ENCODE results near the gene RBM20. TPM values are rescaled to one million over a fixed set of nuclear protein-coding genes. Genes with fewer than 3 reads are reported as not detected.

The RBM20 gene
- total and polyA plus RNA-seq, 10 of the 15 experiments (the other 5 are each of a cell fraction or from before 2014, with no cell fraction given), result 0.04 to 0.26 (median 0.15) TPM

- no peak for TF ChIP-seq SRF (IDR thresholded peaks at IDR 0.05; ENCODE audit: low read depth in 2 of 2, low read length in 2 of 2)
- peak in 1 of 2 experiments; percentile 51; a peak in 1 of 4 replicates for TF ChIP-seq ETV6 (conservative IDR thresholded peaks at IDR 0.05 in 1 of 2, IDR thresholded peaks at IDR 0.05 in 1 of 2; ENCODE audit: borderline replicate concordance in 1 of 2, low read depth in 1 of 2)
- no peak for TF ChIP-seq SIX5 (IDR thresholded peaks at IDR 0.05; ENCODE audit: low read depth, low read length, severe bottlenecking)
- TF ChIP-seq ZNF217 (IDR thresholded peaks at IDR 0.05), result peak; percentile 98
- TF ChIP-seq IRF3 (IDR thresholded peaks at IDR 0.05), result no peak
- TF ChIP-seq ATF7 (IDR thresholded peaks at IDR 0.05; ENCODE audit: low read depth), result peak; percentile 56
- peak; percentile 68; the same call in 1 of the 2 replicates for TF ChIP-seq DPF2 (IDR thresholded peaks at IDR 0.05)
- TF ChIP-seq PKNOX1 (IDR thresholded peaks at IDR 0.05), result peak; percentile 94
- peak in 1 of 2 experiments; percentile 7; a peak in 1 of 4 replicates for TF ChIP-seq EP300 (IDR thresholded peaks at IDR 0.05; ENCODE audit: borderline replicate concordance in 1 of 2, control insufficient read depth in 1 of 2, low read depth in 2 of 2, low read length in 2 of 2)
- TF ChIP-seq KDM1A (IDR thresholded peaks at IDR 0.05; ENCODE audit: borderline replicate concordance), result 0 out of 2 replicates have a peak, but pooled peaks have one; percentile 68
- peak in 1 of 2 experiments; percentile 38; a peak in 1 of 4 replicates for TF ChIP-seq BHLHE40 (IDR thresholded peaks at IDR 0.05; ENCODE audit: borderline replicate concordance in 1 of 2, low read depth in 2 of 2, low read length in 1 of 2)
- peak; percentile 64 for TF ChIP-seq MTA2 (IDR thresholded peaks at IDR 0.05; ENCODE audit: low read depth)
- TF ChIP-seq GATAD2B (conservative IDR thresholded peaks at IDR 0.05; ENCODE audit: low read depth), result 0 out of 2 replicates have a peak, but pooled peaks have one; percentile 55
- peak; percentile 86 for TF ChIP-seq PBX3 (IDR thresholded peaks at IDR 0.05; ENCODE audit: insufficient replicate concordance, low read depth, low read length)
- TF ChIP-seq SUZ12 (IDR thresholded peaks at IDR 0.05; ENCODE audit: unreplicated experiment), result no peak
- peak; percentile 94 for TF ChIP-seq ZNF384 (IDR thresholded peaks at IDR 0.05; ENCODE audit: borderline replicate concordance, low read depth, low read length)
- peak; percentile 55 to 74; a peak in 3 of 4 replicates for TF ChIP-seq IKZF2 (IDR thresholded peaks at IDR 0.05)
- peak; percentile 36 for TF ChIP-seq RUNX3 (IDR thresholded peaks at IDR 0.05; ENCODE audit: low read length)
- TF ChIP-seq CHD1 (IDR thresholded peaks at IDR 0.05; ENCODE audit: low read depth, low read length), result 0 out of 2 replicates have a peak, but pooled peaks have one; percentile 64
- 0 out of 2 replicates have a peak, but pooled peaks have one; percentile 59 for TF ChIP-seq NBN (IDR thresholded peaks at IDR 0.05)
- peak; percentile 26; the same call in 1 of the 2 replicates for TF ChIP-seq EED (IDR thresholded peaks at IDR 0.05; ENCODE audit: low read depth)
- no peak for TF ChIP-seq EZH2 (IDR thresholded peaks at IDR 0.05; ENCODE audit: borderline replicate concordance, control insufficient read depth, low read depth, low read length)
- TF ChIP-seq NFIC (IDR thresholded peaks at IDR 0.05; ENCODE audit: low read depth, low read length), result peak; percentile 46; the same call in 1 of the 2 replicates
- no peak for TF ChIP-seq SP1 (IDR thresholded peaks at IDR 0.05; ENCODE audit: low read depth, low read length)
- TF ChIP-seq FOXM1 (IDR thresholded peaks at IDR 0.05; ENCODE audit: low read depth, low read length), result 0 out of 2 replicates have a peak, but pooled peaks have one; percentile 18
- peak; percentile 27 for TF ChIP-seq JUNB (IDR thresholded peaks at IDR 0.05)
These were observed 221.8 kb downstream of the RBM20 start (continued) for GRCh38 chr10:110865809-110866482.

Measured in GM12878 (cell line).